Endothelial cell of umbilical vein (primary cell): ENCODE results near the gene NFYC.

Experiments
- CTCF ChIP-seq, 2 donors: IDR thresholded peaks; 1 replicate in 1 of 2; 2 replicates in 1 of 2; pipeline ENCODE4 v1.5.1; 2011; ENCODE audit warnings: low read length in 2 of 2, mild to moderate bottlenecking in 2 of 2, moderate library complexity in 2 of 2, control low read depth in 1 of 2, inconsistent platforms in 1 of 2, low read depth in 1 of 2; ENCODE audit not compliant: insufficient read depth in 1 of 2; ENCODE audit errors: extremely low read depth in 1 of 2
- EZH2 ChIP-seq: IDR thresholded peaks from 2 replicates; pipeline ENCODE4 v1.6.1; 2012; ENCODE audit warnings: borderline replicate concordance, low read depth, mild to moderate bottlenecking, moderate library complexity, low read length, inconsistent platforms; ENCODE audit not compliant: severe bottlenecking
- JUN ChIP-seq: IDR thresholded peaks from 2 replicates; pipeline ENCODE4 v1.6.1; 2011; ENCODE audit warnings: borderline replicate concordance, low read depth; ENCODE audit not compliant: insufficient read length, insufficient read depth
- MAX ChIP-seq: IDR thresholded peaks from 2 replicates; pipeline ENCODE4 v1.6.1; 2011; ENCODE audit not compliant: insufficient read depth, insufficient read length
- POLR2A ChIP-seq: IDR thresholded peaks from 2 replicates; pipeline ENCODE4 v1.6.1; 2012; ENCODE audit warnings: low read depth, mild to moderate bottlenecking, control low read depth, low read length
- POLR2AphosphoS5 ChIP-seq: IDR thresholded peaks from 2 replicates; pipeline ENCODE4 v1.6.1; 2012; ENCODE audit warnings: low read depth, mild to moderate bottlenecking, control low read depth, low read length, moderate library complexity; ENCODE audit not compliant: insufficient read depth

DNA sequence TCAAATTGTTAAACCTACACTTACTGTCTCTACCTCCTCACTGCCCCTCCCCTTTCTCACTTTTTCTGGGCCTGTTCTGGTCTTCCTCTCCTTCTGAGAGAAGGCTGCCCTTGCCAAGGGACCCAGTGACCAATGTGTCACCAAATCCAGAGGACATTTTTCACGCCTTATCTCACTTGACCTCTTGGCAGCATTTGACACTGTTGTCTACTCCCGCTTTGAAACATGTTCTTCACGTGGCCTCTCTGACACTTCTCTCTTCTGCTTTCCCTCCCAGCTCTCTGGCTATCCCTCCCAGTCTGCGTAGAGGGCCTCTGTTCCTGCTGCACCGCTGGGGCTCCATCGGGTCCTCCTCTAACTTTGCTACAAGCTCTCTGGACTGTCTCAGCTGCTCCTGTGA is 117.4 kb downstream of the NFYC start:
- TF ChIP-seq CTCF (IDR thresholded peaks at IDR 0.05; ENCODE audit: extremely low read depth in 1 of 2, insufficient read depth in 1 of 2, low read depth in 1 of 2, low read length in 2 of 2) (no peak), EZH2 (no peak), POLR2AphosphoS5 (no peak), POLR2A (no peak), MAX (no peak), JUN (no peak)
